ENCODE measurements around the gene NUFIP1.

NUFIP1 gene

DNA sequence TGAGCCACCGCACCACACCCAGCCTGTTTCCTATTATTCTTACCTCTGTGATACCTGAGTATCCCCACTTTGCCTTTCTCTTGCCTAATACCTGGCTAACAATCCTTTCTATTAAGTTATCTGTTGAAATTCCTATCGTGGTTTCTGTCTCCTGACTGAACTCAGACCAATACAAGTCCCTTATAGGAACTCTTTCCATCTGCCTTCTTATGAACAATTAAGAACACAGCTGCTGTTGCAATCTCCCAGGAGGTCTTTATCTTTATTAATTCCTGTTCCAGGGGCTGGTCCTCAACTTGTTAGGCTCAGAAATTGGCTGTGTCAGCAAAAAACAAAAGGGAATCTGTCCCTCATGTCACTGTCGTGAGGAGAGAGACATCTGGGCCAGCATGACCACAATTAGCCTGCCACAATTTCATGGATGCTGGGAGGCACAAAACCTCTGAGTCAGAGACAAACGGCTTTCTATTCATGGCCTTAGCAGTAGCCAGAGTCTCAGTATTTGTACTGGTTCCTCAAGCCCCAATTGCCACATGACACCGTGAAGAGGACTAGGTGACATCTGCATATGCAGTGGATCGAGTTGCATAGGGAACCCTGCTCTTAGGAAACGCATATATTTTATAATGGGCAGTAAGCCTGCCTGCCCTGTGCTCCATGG, 58.2 kb downstream of the NUFIP1 start:
- Histone ChIP-seq H3K27me3 (ENCODE audit: insufficient read depth, poor library complexity, severe bottlenecking) (no peaks in the 10 kb centered on the region), H3K27ac (replicated peaks) (no peak overlapping the region), H3K4me3 (replicated peaks; ENCODE audit: insufficient read depth, low read length) (no peak overlapping the region)
- no peak for TF ChIP-seq SPI1 (IDR thresholded peaks at IDR 0.05; ENCODE audit: borderline replicate concordance, low read depth)
- no peak for TF ChIP-seq REST (IDR thresholded peaks at IDR 0.05; ENCODE audit: insufficient replicate concordance, low read depth)
- no peak for TF ChIP-seq POLR2AphosphoS5 (IDR thresholded peaks at IDR 0.05; ENCODE audit: low read depth)
- no peak for TF ChIP-seq GABPA (IDR thresholded peaks at IDR 0.05; ENCODE audit: low read depth)
- TF ChIP-seq, protein P1, sequence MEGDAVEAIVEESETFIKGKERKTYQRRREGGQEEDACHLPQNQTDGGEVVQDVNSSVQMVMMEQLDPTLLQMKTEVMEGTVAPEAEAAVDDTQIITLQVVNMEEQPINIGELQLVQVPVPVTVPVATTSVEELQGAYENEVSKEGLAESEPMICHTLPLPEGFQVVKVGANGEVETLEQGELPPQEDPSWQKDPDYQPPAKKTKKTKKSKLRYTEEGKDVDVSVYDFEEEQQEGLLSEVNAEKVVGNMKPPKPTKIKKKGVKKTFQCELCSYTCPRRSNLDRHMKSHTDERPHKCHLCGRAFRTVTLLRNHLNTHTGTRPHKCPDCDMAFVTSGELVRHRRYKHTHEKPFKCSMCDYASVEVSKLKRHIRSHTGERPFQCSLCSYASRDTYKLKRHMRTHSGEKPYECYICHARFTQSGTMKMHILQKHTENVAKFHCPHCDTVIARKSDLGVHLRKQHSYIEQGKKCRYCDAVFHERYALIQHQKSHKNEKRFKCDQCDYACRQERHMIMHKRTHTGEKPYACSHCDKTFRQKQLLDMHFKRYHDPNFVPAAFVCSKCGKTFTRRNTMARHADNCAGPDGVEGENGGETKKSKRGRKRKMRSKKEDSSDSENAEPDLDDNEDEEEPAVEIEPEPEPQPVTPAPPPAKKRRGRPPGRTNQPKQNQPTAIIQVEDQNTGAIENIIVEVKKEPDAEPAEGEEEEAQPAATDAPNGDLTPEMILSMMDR (IDR thresholded peaks at IDR 0.05; ENCODE audit: insufficient read depth, low read length): no peak
- DNase-seq (ENCODE audit: low read depth in 1 of 2, low spot score in 1 of 2): no peak

- Histone ChIP-seq H3K27ac (replicated peaks) (no peak overlapping the region), H3K4me3 (replicated peaks; ENCODE audit: insufficient read depth, low read length) (no peak overlapping the region), H3K27me3 (ENCODE audit: insufficient read depth, poor library complexity, severe bottlenecking) (no peaks in the 10 kb centered on the region)
- TF ChIP-seq GABPA (IDR thresholded peaks at IDR 0.05; ENCODE audit: low read depth): no peak
- TF ChIP-seq SPI1 (IDR thresholded peaks at IDR 0.05; ENCODE audit: borderline replicate concordance, low read depth): no peak
- TF ChIP-seq, protein P1 (IDR thresholded peaks at IDR 0.05; ENCODE audit: insufficient read depth, low read length): no peak
- TF ChIP-seq POLR2AphosphoS5 (IDR thresholded peaks at IDR 0.05; ENCODE audit: low read depth): no peak
- TF ChIP-seq REST (IDR thresholded peaks at IDR 0.05; ENCODE audit: insufficient replicate concordance, low read depth): no peak
- DNase-seq (ENCODE audit: low read depth in 1 of 2, low spot score in 1 of 2): no peak
Observed at GRCh38 chr13:44930280-44930679, 59.0 kb downstream of the NUFIP1 start.

DNA sequence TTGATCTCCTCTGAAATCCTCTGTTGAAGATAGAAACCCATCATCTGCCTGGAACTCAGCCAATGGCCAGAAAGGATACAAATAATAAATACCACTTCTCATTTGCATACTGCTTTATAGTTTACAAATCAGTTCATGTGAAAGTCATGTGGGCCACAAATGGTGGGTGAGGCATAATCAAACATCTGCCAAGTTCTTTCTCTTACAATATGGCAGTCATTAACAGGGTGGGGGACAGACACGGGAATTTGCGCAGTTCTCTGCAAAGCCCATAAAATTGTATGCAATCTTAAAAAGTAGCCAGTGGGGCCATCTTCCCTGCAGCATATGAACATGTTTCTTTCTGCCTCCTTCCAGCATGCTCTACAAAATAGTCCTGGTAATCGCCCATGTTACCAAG, 59.6 kb downstream of the NUFIP1 start:
- Histone ChIP-seq H3K4me3 (replicated peaks; ENCODE audit: insufficient read depth, low read length) (no peak overlapping the region), H3K27ac (replicated peaks) (no peak overlapping the region), H3K27me3 (ENCODE audit: insufficient read depth, poor library complexity, severe bottlenecking) (no peaks in the 10 kb centered on the region)
- no peak for DNase-seq (ENCODE audit: low read depth in 1 of 2, low spot score in 1 of 2)
- TF ChIP-seq POLR2AphosphoS5 (IDR thresholded peaks at IDR 0.05; ENCODE audit: low read depth) (no peak), REST (IDR thresholded peaks at IDR 0.05; ENCODE audit: insufficient replicate concordance, low read depth) (no peak), SPI1 (IDR thresholded peaks at IDR 0.05; ENCODE audit: borderline replicate concordance, low read depth) (no peak)
- TF ChIP-seq, protein P1 (IDR thresholded peaks at IDR 0.05; ENCODE audit: insufficient read depth, low read length): no peak
